ENCODE results near the gene GSE1. TPM values are rescaled to one million over a fixed set of nuclear protein-coding genes. Genes with fewer than 3 reads are reported as not detected.

Gene GSE1
- total and polyA plus RNA-seq, 11 donors: 18.1 to 48.4 (median 37.1) TPM

GRCh38 chr16:85578599-85578948 is 34.5 kb upstream of the GSE1 start:
- ATAC-seq (no peak), DNase-seq (no peak)
- no peaks in the 10 kb centered on the region for H3K27me3 ChIP-seq
- WGBS, 4 donors: 93 to 97% (median 97%) methylated on average over 5 of the region's 5 CpGs
- H3K27ac ChIP-seq: no peak overlapping the region
- H3K4me1 ChIP-seq: peaks cover 5 to 49% (median 35%) of the 10 kb centered on the region in 12 donors
- H3K9me3 ChIP-seq: no peaks in the 10 kb centered on the region
- H3K4me3 ChIP-seq: no peak overlapping the region
- no peaks in the 10 kb centered on the region for H3K36me3 ChIP-seq
- TF ChIP-seq CTCF (IDR thresholded peaks at IDR 0.05) (no peak), POLR2A (IDR thresholded peaks at IDR 0.05) (no peak)
- intact Hi-C loops (cut with DNase I): no loop called here

- Histone ChIP-seq H3K27ac (peak overlapping the region in 1 of 12 donors; percentile 52), H3K4me1 (peaks cover 5 to 43% (median 29%) of the 10 kb centered on the region in 12 donors), H3K27me3 (no peaks in the 10 kb centered on the region), H3K9me3 (no peaks in the 10 kb centered on the region), H3K36me3 (no peaks in the 10 kb centered on the region), H3K4me3 (no peak overlapping the region)
- intact Hi-C loops (cut with DNase I): no loop called here
- DNase-seq: no peak
- no peak for ATAC-seq
- 84 to 91% (median 89%) methylated on average over 6 to 13 of the region's 13 CpGs for WGBS, 4 donors
- no peak for TF ChIP-seq POLR2A (IDR thresholded peaks at IDR 0.05)
- TF ChIP-seq CTCF (IDR thresholded peaks at IDR 0.05): no peak
Measured at GRCh38 chr16:85579191-85579590, 33.9 kb upstream of the GSE1 start.

- peaks cover 0 to 34% (median 21%) of the 10 kb centered on the region in 12 donors for H3K4me1 ChIP-seq
- ATAC-seq (no peak), DNase-seq (no peak)
- H3K9me3 ChIP-seq: no peaks in the 10 kb centered on the region
- intact Hi-C loops (cut with DNase I): no loop called here
- no peak for TF ChIP-seq CTCF (IDR thresholded peaks at IDR 0.05)
- TF ChIP-seq POLR2A (IDR thresholded peaks at IDR 0.05): no peak
- no peaks in the 10 kb centered on the region for H3K36me3 ChIP-seq
- no peaks in the 10 kb centered on the region for H3K27me3 ChIP-seq
- no peak overlapping the region for H3K4me3 ChIP-seq
- 75 to 81% (median 78%) methylated on average over 11 of the region's 11 CpGs for WGBS, 4 donors
- H3K27ac ChIP-seq: peak overlapping the region in 1 of 12 donors; percentile 52
Measured at GRCh38 chr16:85579923-85580580, 33.1 kb upstream of the GSE1 start.

GRCh38 chr16:85580684-85581083 is 32.4 kb upstream of the GSE1 start:
- no peak overlapping the region for H3K4me3 ChIP-seq
- intact Hi-C loops (cut with DNase I): no loop called here
- peak overlapping the region in 1 of 12 donors; percentile 52 for H3K27ac ChIP-seq
- 97 to 99% (median 97%) methylated on average over 5 to 7 of the region's 7 CpGs for WGBS, 4 donors
- no peaks in the 10 kb centered on the region for H3K27me3 ChIP-seq
- ATAC-seq (no peak), DNase-seq (no peak)
- TF ChIP-seq CTCF (IDR thresholded peaks at IDR 0.05) (no peak), POLR2A (IDR thresholded peaks at IDR 0.05) (no peak)
- H3K9me3 ChIP-seq: no peaks in the 10 kb centered on the region
- H3K4me1 ChIP-seq: peaks cover 0 to 28% (median 15%) of the 10 kb centered on the region in 12 donors
- H3K36me3 ChIP-seq: no peaks in the 10 kb centered on the region
